Neural progenitor cell (in vitro differentiated cells): Measurements from ENCODE around the gene C6orf136.

Source experiments
- EZH2phosphoT487 ChIP-seq: fragments of 200-600 bp; sonication (generic); IDR thresholded peaks from 2 replicates; pipeline ENCODE4 v1.6.1; 2017; ENCODE audit warnings: antibody characterized with exemption
- TF ChIP-seq, protein P1 (sequence below): fragments of 200-600 bp; sonication (generic); IDR thresholded peaks from 2 replicates; pipeline ENCODE4 v1.5.1; 2017; ENCODE audit warnings: antibody characterized with exemption, mild to moderate bottlenecking

DNA sequence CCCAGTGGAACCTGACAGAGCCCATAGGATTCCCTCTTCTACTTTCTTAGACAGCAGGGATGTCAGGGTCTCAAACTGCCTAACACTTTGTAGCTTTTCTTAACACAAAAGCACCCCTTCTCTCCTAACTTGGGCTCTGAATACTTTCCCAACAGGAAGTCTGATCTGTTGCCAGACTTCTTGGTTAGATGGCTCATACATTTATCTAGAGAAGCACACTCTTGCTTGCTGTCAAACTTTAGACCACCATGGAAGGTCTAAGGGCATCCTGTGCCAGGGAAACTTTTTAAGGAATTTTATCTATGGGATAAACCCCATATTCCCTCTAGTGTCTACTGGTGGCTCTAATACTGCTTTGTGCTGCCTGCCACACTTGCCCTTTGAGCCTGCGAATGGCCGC, 3.3 kb upstream of the C6orf136 start:
- TF ChIP-seq, protein P1, sequence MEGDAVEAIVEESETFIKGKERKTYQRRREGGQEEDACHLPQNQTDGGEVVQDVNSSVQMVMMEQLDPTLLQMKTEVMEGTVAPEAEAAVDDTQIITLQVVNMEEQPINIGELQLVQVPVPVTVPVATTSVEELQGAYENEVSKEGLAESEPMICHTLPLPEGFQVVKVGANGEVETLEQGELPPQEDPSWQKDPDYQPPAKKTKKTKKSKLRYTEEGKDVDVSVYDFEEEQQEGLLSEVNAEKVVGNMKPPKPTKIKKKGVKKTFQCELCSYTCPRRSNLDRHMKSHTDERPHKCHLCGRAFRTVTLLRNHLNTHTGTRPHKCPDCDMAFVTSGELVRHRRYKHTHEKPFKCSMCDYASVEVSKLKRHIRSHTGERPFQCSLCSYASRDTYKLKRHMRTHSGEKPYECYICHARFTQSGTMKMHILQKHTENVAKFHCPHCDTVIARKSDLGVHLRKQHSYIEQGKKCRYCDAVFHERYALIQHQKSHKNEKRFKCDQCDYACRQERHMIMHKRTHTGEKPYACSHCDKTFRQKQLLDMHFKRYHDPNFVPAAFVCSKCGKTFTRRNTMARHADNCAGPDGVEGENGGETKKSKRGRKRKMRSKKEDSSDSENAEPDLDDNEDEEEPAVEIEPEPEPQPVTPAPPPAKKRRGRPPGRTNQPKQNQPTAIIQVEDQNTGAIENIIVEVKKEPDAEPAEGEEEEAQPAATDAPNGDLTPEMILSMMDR = no peak
- TF ChIP-seq EZH2phosphoT487 = no peak
